ENCODE data around the gene RHO.

The RHO gene

GRCh38 chr3:129521611-129522010, 6.8 kb upstream of the RHO start:
- DNase-seq (ENCODE audit: insufficient read length, low spot score) (no peak), FAIRE-seq (no peak)
- TF ChIP-seq POLR2A (IDR thresholded peaks at IDR 0.05; ENCODE audit: low read depth, low read length): no peak

- FAIRE-seq (no peak), DNase-seq (ENCODE audit: insufficient read length, low spot score) (no peak)
- TF ChIP-seq POLR2A (IDR thresholded peaks at IDR 0.05; ENCODE audit: low read depth, low read length): no peak
Observed at GRCh38 chr3:129522953-129523352, 5.5 kb upstream of the RHO start.

- FAIRE-seq: no peak
- no peak for DNase-seq (ENCODE audit: insufficient read length, low spot score)
Observed at GRCh38 chr3:129524081-129524480, 4.4 kb upstream of the RHO start.

GRCh38 chr3:129525341-129525968, 3.0 kb upstream of the RHO start:
- peak; percentile 81 for DNase-seq (ENCODE audit: insufficient read length, low spot score)
- no peak for FAIRE-seq

More at GRCh38 chr3:129524081-129524480, 4.4 kb upstream of the RHO start:
- no peak for TF ChIP-seq POLR2A (IDR thresholded peaks at IDR 0.05; ENCODE audit: low read depth, low read length)

GRCh38 chr3:129526121-129526900, 2.1 kb upstream of the RHO start:
- FAIRE-seq (no peak), DNase-seq (ENCODE audit: insufficient read length, low spot score) (no peak)
- TF ChIP-seq POLR2A (IDR thresholded peaks at IDR 0.05; ENCODE audit: low read depth, low read length): no peak

More at GRCh38 chr3:129525341-129525968, 3.0 kb upstream of the RHO start:
- no peak for TF ChIP-seq POLR2A (IDR thresholded peaks at IDR 0.05; ENCODE audit: low read depth, low read length)

GRCh38 chr3:129527262-129527661, 1.2 kb upstream of the RHO start:
- DNase-seq (ENCODE audit: insufficient read length, low spot score): no peak
- no peak for TF ChIP-seq POLR2A (IDR thresholded peaks at IDR 0.05; ENCODE audit: low read depth, low read length)
- FAIRE-seq: no peak

GRCh38 chr3:129529436-129530210, 1.2 kb downstream of the RHO start:
- DNase-seq (ENCODE audit: insufficient read length, low spot score) (no peak), FAIRE-seq (no peak)
- TF ChIP-seq POLR2A (IDR thresholded peaks at IDR 0.05; ENCODE audit: low read depth, low read length): no peak

- DNase-seq (ENCODE audit: insufficient read length, low spot score) (no peak), FAIRE-seq (no peak)
- no peak for TF ChIP-seq POLR2A (IDR thresholded peaks at IDR 0.05; ENCODE audit: low read depth, low read length)
Observed at GRCh38 chr3:129530251-129530791, 1.9 kb downstream of the RHO start.

GRCh38 chr3:129530821-129531220, 2.4 kb downstream of the RHO start:
- TF ChIP-seq POLR2A (IDR thresholded peaks at IDR 0.05; ENCODE audit: low read depth, low read length): no peak
- DNase-seq (ENCODE audit: insufficient read length, low spot score): no peak
- no peak for FAIRE-seq

- DNase-seq (ENCODE audit: insufficient read length, low spot score) (no peak), FAIRE-seq (no peak)
- TF ChIP-seq POLR2A (IDR thresholded peaks at IDR 0.05; ENCODE audit: low read depth, low read length): no peak
Observed at GRCh38 chr3:129531699-129532098, 3.3 kb downstream of the RHO start.

GRCh38 chr3:129532261-129532660, 3.8 kb downstream of the RHO start:
- TF ChIP-seq POLR2A (IDR thresholded peaks at IDR 0.05; ENCODE audit: low read depth, low read length): no peak
- DNase-seq (ENCODE audit: insufficient read length, low spot score) (no peak), FAIRE-seq (no peak)

GRCh38 chr3:129533406-129533805, 5.0 kb downstream of the RHO start:
- FAIRE-seq (no peak), DNase-seq (ENCODE audit: insufficient read length, low spot score) (no peak)
- TF ChIP-seq POLR2A (IDR thresholded peaks at IDR 0.05; ENCODE audit: low read depth, low read length): no peak

GRCh38 chr3:129534428-129535027, 6.1 kb downstream of the RHO start:
- no peak for TF ChIP-seq POLR2A (IDR thresholded peaks at IDR 0.05; ENCODE audit: low read depth, low read length)
- FAIRE-seq (no peak), DNase-seq (ENCODE audit: insufficient read length, low spot score) (no peak)

GRCh38 chr3:129535075-129535474, 6.6 kb downstream of the RHO start:
- DNase-seq (ENCODE audit: insufficient read length, low spot score) (no peak), FAIRE-seq (no peak)

More at GRCh38 chr3:129535075-129535474, 6.6 kb downstream of the RHO start:
- TF ChIP-seq POLR2A (IDR thresholded peaks at IDR 0.05; ENCODE audit: low read depth, low read length): no peak
